GM23338 (cell line): ENCODE results near the gene KIF4A. TPM values are rescaled to one million over a fixed set of nuclear protein-coding genes. Genes with fewer than 3 reads are reported as not detected.
"Not testable (repeated sequence)": the region's sequence is repeated elsewhere in the genome, so short reads cannot be mapped to it uniquely, and the experiment has no call there.

Experiments
- ATAC-seq: fragments of 200-7000 bp; cut with Tn5 transposase; 3 replicates; pipeline ENCODE4 v1.9.1; 2020
- DNase-seq: peaks from one replicate; pipeline ENCODE4 v3.0.0-alpha.2; 2015; ENCODE audit warnings: low spot score
- H2AFZ ChIP-seq: fragments of 200-600 bp; sonication (generic); 2 replicates; pipeline ENCODE4 v1.8.0; 2016; ENCODE audit warnings: antibody characterized with exemption, mild to moderate bottlenecking, moderate library complexity
- H3F3A ChIP-seq: fragments of 200-600 bp; sonication (generic); replicated peaks from 2 replicates; pipeline ENCODE4 v1.8.0; 2017; ENCODE audit warnings: antibody characterized with exemption, mixed run types, low read depth
- H3K27ac ChIP-seq: fragments of 200-600 bp; sonication (generic); 2 replicates; pipeline ENCODE4 v1.6.1; 2016; ENCODE audit warnings: low read depth
- H3K27me3 ChIP-seq: fragments of 200-600 bp; sonication (generic); 2 replicates; pipeline ENCODE4 v1.8.0; 2016; ENCODE audit warnings: mild to moderate bottlenecking, mixed run types, moderate library complexity; ENCODE audit not compliant: insufficient read depth
- H3K36me3 ChIP-seq: fragments of 200-600 bp; sonication (generic); 2 replicates; pipeline ENCODE4 v1.8.0; 2016; ENCODE audit warnings: mild to moderate bottlenecking; ENCODE audit not compliant: insufficient read depth
- H3K4me1 ChIP-seq: fragments of 200-600 bp; sonication (generic); 2 replicates; pipeline ENCODE4 v1.8.0; 2016; ENCODE audit warnings: mild to moderate bottlenecking, moderate library complexity; ENCODE audit not compliant: insufficient read depth
- H3K4me2 ChIP-seq: fragments of 200-600 bp; sonication (generic); 2 replicates; pipeline ENCODE4 v1.7.1; 2017; ENCODE audit warnings: mixed run types
- H3K4me3 ChIP-seq: fragments of 200-600 bp; sonication (generic); 2 replicates; pipeline ENCODE4 v1.6.1; 2016; ENCODE audit warnings: mixed run types
- H3K79me2 ChIP-seq: fragments of 200-600 bp; sonication (generic); replicated peaks from 2 replicates; pipeline ENCODE4 v1.8.0; 2017; ENCODE audit warnings: mild to moderate bottlenecking; ENCODE audit not compliant: insufficient read depth
- H3K9me2 ChIP-seq: fragments of 200-600 bp; sonication (generic); 2 replicates; pipeline ENCODE4 v1.8.0; 2017; ENCODE audit not compliant: insufficient read depth
- H4K20me1 ChIP-seq: fragments of 200-600 bp; sonication (generic); replicated peaks from 2 replicates; pipeline ENCODE4 v1.8.0; 2017; ENCODE audit warnings: mild to moderate bottlenecking; ENCODE audit not compliant: insufficient read depth
- H3K27ac Mint-ChIP-seq: 2 replicates; pipeline ENCODE4 v1.8.0; 2020; ENCODE audit warnings: inconsistent platforms, mild to moderate bottlenecking, moderate library complexity, mixed read lengths
- H3K27me3 Mint-ChIP-seq: 3 replicates; pipeline ENCODE4 v1.8.0; 2022; ENCODE audit warnings: low read depth, mild to moderate bottlenecking, moderate library complexity, mixed read lengths, inconsistent platforms; ENCODE audit not compliant: insufficient read depth, poor library complexity
- H3K36me3 Mint-ChIP-seq: 3 replicates; pipeline ENCODE4 v1.8.0; 2021; ENCODE audit warnings: low read depth, mild to moderate bottlenecking, inconsistent platforms, moderate library complexity, mixed read lengths
- H3K4me1 Mint-ChIP-seq: 3 replicates; pipeline ENCODE4 v1.8.0; 2020; ENCODE audit warnings: mild to moderate bottlenecking, inconsistent platforms, mixed read lengths
- H3K4me3 Mint-ChIP-seq: 3 replicates; pipeline ENCODE4 v1.8.0; 2021; ENCODE audit warnings: moderate library complexity, mild to moderate bottlenecking, inconsistent platforms, mixed read lengths
- H3K9me3 Mint-ChIP-seq: 3 replicates; pipeline ENCODE4 v1.8.0; 2020; ENCODE audit warnings: moderate library complexity, mild to moderate bottlenecking, inconsistent platforms, mixed read lengths
- JUNB ChIP-seq: IDR thresholded peaks from one replicate; pipeline ENCODE4 v1.6.1; 2016; ENCODE audit warnings: antibody characterized with exemption; ENCODE audit not compliant: unreplicated experiment
- REST ChIP-seq: IDR thresholded peaks from one replicate; pipeline ENCODE4 v1.6.1; 2018; ENCODE audit warnings: antibody characterized with exemption; ENCODE audit not compliant: unreplicated experiment
- ZNF114 ChIP-seq: fragments of 250-450 bp; sonication (Bioruptor Pico); IDR thresholded peaks from 2 replicates; pipeline ENCODE4 v1.5.0; 2020; ENCODE audit warnings: mild to moderate bottlenecking, moderate library complexity
- ZNF462 ChIP-seq: fragments of 250-450 bp; sonication (Bioruptor Pico); IDR thresholded peaks from 2 replicates; pipeline ENCODE4 v1.5.0; 2020; ENCODE audit warnings: mild to moderate bottlenecking, moderate library complexity
- polyA plus RNA-seq: library from polyadenylated mRNA; unstranded; fragments of >200 nt; fragmentation: Nextera tagmentation; extraction: Ambion mirVana; gene quantifications from 2 replicates; pipeline ENCODE4 v1.2.1, GENCODE V29; 2016
- total RNA-seq: library from RNA; depleted of rRNA; stranded (reverse); fragments of >200 nt; shearing (Covaris generic); gene quantifications from 2 replicates; pipeline ENCODE4 v1.2.3, GENCODE V29; 2014
- TF ChIP-seq, protein P1 (sequence below), 2 experiments: fragments of 200-600 bp in 1 of 2; sonication (generic) in 1 of 2; conservative IDR thresholded peaks; 2 replicates each; pipeline versions ENCODE4 v1.5.1 to v1.6.1; 2016 to 2017; ENCODE audit warnings: antibody characterized with exemption in 2 of 2, low read depth in 2 of 2, mild to moderate bottlenecking in 2 of 2, moderate library complexity in 1 of 2

Gene KIF4A
- total and polyA plus RNA-seq, 2 experiments from 2014 or later = 21.5 to 27.6 TPM

GRCh38 chrX:70268034-70268433, 21.9 kb upstream of the KIF4A start, which contains the start of gene ARR3 (continued):
- no peak for TF ChIP-seq ZNF462 (CRISPR knock-in tag)
- TF ChIP-seq, protein P1, sequence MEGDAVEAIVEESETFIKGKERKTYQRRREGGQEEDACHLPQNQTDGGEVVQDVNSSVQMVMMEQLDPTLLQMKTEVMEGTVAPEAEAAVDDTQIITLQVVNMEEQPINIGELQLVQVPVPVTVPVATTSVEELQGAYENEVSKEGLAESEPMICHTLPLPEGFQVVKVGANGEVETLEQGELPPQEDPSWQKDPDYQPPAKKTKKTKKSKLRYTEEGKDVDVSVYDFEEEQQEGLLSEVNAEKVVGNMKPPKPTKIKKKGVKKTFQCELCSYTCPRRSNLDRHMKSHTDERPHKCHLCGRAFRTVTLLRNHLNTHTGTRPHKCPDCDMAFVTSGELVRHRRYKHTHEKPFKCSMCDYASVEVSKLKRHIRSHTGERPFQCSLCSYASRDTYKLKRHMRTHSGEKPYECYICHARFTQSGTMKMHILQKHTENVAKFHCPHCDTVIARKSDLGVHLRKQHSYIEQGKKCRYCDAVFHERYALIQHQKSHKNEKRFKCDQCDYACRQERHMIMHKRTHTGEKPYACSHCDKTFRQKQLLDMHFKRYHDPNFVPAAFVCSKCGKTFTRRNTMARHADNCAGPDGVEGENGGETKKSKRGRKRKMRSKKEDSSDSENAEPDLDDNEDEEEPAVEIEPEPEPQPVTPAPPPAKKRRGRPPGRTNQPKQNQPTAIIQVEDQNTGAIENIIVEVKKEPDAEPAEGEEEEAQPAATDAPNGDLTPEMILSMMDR (conservative IDR thresholded peaks at IDR 0.05; ENCODE audit: low read depth in 2 of 2) = no peak

GRCh38 chrX:70274029-70274428, 15.9 kb upstream of the KIF4A start:
- H3K4me1 ChIP-seq, H3K9me2 ChIP-seq, H3F3A ChIP-seq, H3K27ac ChIP-seq, H3K36me3 Mint-ChIP-seq, H3K4me1 Mint-ChIP-seq, DNase-seq, H3K27ac Mint-ChIP-seq, H3K9me3 Mint-ChIP-seq, H3K27me3 Mint-ChIP-seq, H3K4me3 Mint-ChIP-seq, ATAC-seq, H3K27me3 ChIP-seq, H4K20me1 ChIP-seq, H3K4me2 ChIP-seq, H2AFZ ChIP-seq, H3K79me2 ChIP-seq, H3K36me3 ChIP-seq, H3K4me3 ChIP-seq: not testable (repeated sequence)

DNA sequence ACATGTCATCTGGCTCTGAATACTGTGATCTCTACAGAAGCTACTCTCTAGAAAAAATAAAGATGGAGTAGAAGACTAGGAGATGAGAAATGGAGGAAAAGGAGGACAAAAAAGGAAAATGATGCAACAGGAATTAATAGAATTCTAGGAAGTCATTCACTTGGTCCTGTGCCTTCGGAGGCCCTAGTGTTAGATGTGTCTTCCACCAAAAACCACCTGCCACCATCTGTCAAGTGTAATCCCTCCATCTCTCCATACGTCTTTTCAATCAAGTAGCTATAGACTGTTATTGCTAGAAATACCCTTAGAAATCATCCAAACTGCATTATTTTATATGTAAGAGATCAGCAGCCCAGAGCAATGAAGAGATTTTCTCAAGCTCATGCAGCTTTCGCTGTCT, 10.8 kb upstream of the KIF4A start:
- no peaks in the 10 kb centered on the region for H3F3A ChIP-seq
- no peaks in the 10 kb centered on the region for H3K9me2 ChIP-seq
- H3K4me1 ChIP-seq = no peaks in the 10 kb centered on the region
- H4K20me1 ChIP-seq = no peaks in the 10 kb centered on the region
- no peaks in the 10 kb centered on the region for H3K9me3 Mint-ChIP-seq
- no peaks in the 10 kb centered on the region for H3K27me3 ChIP-seq
- H3K27me3 Mint-ChIP-seq = peaks cover 2% of the 10 kb centered on the region
- no peak for DNase-seq
- H3K4me3 Mint-ChIP-seq = no peak overlapping the region
- no peaks in the 10 kb centered on the region for H3K4me1 Mint-ChIP-seq
- no peaks in the 10 kb centered on the region for H3K36me3 ChIP-seq
- H3K79me2 ChIP-seq = no peaks in the 10 kb centered on the region
- no peak overlapping the region for H3K27ac ChIP-seq
- H2AFZ ChIP-seq = no peak overlapping the region
- H3K4me3 ChIP-seq = no peak overlapping the region
- ATAC-seq = no peak
- no peak overlapping the region for H3K4me2 ChIP-seq
- TF ChIP-seq ZNF114 (CRISPR knock-in tag) = no peak
- TF ChIP-seq JUNB = no peak
- TF ChIP-seq REST = no peak
- no peak overlapping the region for H3K27ac Mint-ChIP-seq
- H3K36me3 Mint-ChIP-seq = no peaks in the 10 kb centered on the region
